ENCODE measurements around the gene MRTFB. TPM values are rescaled to one million over a fixed set of nuclear protein-coding genes. Genes with fewer than 3 reads are reported as not detected.
A peak's percentile ranks its signal among the peaks of the same experiment; 100 is the strongest.

MRTFB gene
- total RNA-seq, 1 donor from 2014 or later, result 115 TPM

DNA sequence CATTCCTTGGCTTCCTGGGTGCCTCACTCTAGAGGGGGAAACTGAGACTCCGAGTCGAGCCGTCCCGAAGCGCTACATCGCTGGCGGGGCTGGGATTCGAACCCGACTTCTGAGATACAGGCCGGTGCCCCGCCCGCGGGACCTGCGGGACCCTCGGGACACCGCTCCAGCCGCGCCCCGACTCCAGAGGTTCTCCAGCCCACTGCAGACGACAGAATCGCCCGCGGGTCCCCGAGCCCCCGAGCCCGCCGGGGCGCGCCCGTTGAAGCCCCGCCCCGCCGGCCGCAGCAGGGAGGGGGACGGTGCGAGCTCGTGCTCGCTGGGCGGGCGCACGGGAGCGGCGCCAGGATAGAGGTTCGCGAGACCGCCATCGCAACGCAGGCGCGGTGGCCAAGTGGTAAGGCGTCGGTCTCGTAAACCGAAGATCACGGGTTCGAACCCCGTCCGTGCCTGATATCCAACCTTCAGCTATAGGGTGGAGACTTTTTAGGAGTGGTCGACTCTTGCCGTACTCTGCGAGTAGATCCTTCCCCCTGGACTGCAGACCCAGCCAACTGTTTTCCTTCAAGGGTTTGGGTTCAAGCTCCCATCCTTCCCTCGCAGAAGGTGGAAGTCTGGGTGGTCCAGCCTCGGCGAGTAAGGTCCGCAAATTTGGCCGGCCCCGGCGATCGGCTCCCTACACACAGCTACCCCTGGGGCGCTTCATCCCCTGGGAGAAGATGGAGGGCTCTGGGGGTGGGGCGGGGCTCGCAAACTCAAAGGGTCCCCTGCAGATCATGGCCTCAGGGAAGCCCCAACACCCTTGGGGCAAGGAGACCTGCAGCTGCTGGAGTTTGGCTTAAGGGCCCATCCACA lies 214.6 kb downstream of the MRTFB start:
- DNase-seq (ENCODE audit: low spot score), result peak; percentile 97

DNA sequence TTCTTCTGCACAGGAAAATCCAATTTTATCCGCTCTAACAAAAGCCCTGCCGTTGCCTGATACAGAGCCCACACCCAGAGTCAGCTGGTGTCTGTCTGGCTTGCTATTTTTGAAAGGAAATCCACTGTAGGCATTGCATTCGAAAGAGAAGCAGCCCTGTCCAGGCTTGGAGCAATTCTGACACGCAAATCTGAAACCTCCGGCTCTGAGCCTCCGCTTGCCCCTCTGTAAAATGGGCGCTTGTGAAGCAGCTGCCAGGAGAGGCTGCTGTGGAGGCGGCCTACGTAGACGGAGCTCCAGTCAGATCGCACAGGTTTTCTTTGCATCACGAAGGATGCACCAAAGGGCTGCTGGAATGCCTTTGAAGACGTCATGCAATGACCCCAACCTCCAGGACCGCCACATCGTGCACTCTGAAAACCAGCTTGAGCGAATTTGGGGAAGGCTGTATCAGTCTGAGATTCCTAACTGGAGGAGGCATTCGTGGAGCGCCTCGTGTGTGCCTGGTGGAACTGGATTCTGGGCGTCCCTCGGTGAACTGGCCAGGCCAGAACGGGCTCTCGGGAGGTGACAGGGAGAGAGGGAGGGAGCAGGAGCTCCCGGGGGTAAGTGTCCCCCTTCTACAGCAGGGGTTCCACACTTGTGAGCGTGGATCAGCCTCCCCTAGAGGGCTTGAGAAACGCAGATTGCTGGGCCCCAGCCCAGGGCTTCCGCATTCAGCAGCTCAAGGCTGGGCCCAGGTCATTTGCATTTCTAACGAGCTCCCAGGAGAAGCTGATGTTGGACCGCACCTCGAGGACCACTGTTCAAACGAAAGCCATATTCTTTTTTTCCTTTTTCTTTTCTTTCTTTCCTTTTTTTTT lies 215.5 kb downstream of the MRTFB start:
- no peak for DNase-seq (ENCODE audit: low spot score)

DNA sequence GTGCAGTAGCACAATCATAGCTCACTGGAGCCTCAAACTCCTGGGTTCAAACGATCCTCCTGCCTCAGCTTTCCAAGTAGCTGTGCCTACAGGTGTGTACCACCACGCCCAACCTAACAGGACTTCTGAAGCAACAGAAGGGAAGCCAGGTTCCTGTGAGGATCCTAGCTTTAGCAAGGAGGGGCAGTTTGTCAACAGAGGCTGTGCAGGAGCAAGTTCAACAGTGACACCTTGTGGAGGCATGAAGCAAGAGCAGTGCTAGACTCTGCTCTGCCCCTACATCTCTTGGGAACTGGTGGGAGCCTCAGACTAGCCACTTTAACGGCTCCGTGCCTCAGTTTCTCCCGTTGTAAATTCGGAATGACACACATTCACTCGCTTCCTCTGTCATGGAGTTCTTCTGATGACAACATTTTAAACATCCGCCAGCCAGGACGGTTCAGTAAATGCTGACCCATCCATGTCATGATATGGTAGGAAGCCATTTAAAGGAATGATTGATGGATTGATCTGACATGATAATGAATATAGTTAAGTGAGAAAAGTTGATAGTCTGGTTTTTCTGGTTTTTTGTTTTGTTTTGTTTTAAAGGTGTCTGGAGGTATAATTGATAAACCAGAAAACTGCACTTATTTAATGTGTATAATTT lies 218.7 kb downstream of the MRTFB start:
- DNase-seq (ENCODE audit: low spot score), result no peak

DNA sequence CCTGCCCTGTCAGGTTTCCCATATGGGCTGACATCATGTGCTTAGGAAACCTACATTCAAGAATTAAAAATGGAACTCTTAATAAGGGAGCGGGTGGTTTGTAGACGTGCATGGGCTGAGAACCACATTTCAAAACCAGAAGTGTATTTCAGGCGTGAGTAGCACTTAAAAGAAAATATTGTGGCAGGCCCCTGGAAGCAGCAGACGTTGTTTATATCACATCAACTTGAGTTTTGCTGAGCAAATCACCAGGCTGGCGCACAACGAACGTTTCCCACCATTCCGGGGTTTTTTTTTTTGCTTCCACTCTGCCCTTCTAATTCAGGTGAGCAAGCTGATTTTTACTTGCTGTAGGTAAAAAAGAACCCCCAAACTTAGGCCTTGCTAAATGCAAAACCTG lies 220.2 kb downstream of the MRTFB start:
- DNase-seq (ENCODE audit: low spot score), result no peak

DNA sequence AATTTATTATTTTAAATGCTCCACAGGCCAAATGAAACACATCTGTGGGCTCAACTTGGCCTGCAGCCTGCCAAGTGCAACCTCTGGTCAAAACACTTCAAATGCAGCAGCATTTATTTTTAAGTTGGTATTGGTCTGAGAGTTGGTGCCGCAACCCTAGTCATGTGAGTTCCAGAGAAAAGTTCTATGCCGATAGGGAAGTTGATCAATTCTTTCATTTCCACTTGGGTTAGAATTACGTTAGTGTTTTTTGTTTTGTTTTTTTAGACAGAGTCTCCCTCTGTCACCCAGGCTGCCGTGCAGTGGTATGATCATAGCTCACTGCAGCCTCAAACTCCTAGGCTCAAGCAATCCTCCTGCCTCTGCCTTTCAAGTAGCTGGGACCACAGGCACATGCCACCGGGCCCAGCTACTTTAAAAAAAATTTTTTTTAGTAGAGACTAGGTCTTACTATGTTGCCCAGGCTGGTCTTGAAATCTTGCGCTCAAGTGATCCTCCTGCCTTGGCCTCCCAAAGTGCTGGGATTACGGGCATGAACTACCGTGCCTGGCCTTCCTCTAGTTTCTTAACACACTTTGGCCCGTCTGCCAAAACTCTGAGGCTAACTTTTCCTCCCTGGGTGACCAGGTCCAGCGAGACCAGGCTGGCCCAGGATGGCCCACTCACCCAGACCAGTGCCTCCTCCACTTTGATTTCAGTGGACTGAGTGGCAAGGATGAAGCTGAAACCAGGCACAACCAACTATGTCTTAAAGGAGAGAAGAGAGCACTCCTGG lies 221.1 kb downstream of the MRTFB start:
- DNase-seq (ENCODE audit: low spot score), result no peak

DNA sequence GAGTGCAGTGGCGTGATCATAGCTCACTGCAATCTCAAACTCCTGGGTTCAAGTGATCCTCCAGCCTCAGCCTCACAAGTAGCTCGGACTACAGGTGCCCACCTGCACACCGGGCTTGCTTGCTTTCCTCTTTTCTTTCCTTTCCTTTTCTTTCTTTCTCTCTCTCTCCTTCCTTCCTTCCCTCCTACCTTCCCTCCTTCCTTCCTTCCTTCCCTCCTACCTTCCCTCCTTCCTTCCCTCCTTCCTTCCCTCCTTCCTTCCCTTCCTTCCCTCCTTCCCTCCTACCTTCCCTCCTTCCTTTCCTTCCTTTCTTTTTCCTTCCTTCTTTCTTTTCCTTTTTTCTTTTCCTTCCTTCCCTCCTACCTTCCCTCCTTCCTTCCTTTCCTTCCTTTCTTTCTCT lies 225.5 kb downstream of the MRTFB start:
- no peak for DNase-seq (ENCODE audit: low spot score)

DNA sequence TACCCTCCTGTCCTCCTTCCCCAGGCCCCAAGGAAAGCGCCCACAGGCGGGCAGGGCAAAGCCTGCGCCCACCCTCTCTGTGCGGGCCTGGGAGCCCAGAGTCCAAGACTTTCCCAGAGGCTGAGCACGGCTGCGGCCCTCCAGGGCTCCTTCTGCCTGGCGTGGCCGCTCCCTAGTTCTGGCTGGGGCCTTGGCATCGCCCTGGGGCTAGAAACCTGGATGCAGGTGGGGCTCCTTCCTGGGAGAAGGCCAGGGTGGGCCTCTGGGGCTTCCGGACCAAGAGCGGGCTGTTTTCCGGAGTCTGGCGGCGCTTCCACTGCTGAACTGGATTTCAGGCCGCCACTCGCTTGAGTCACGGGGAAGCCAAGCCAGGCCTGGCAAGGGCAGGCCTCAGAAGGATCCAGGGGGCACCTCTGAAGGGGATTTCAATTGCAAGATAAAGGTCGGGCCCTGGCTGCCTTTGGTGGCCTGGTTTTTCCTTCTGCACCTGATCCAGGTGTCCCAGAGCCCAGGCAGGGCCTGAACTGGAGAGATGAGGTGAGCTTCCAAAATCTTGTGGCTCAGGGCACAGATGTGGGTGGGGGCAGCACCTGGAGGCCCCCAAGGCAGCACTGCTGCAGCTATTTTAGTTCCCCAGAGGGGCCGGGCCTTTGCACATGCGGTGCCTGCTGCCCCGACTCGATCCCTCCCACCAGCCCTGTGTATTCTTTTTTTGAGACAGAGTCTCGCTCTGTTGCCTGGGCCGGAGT lies 227.4 kb downstream of the MRTFB start:
- no peak for DNase-seq (ENCODE audit: low spot score)

DNA sequence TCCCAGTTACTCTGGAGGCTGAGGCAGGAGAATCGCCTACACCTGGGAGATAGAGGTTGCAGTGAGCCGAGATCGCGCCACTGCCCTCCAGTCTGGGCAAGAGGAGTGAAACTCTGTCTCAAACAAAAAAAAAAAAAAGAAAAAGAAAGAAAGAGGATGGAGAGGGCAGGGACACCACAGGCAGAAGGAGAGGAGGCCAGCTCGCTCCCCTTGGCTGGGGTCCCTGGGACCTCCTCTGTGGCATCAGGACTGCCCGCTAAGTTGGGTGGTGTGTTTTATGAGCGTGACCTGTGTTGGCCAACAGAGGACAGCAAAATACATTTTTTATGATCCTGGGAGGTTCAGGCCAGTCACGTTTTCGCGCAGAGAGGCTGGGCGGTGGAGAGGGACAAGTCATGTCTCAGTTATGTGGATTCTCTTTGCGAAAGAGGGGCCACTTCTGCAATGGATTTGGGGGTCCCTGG lies 229.6 kb downstream of the MRTFB start:
- peak; percentile 88 for DNase-seq (ENCODE audit: low spot score)

DNA sequence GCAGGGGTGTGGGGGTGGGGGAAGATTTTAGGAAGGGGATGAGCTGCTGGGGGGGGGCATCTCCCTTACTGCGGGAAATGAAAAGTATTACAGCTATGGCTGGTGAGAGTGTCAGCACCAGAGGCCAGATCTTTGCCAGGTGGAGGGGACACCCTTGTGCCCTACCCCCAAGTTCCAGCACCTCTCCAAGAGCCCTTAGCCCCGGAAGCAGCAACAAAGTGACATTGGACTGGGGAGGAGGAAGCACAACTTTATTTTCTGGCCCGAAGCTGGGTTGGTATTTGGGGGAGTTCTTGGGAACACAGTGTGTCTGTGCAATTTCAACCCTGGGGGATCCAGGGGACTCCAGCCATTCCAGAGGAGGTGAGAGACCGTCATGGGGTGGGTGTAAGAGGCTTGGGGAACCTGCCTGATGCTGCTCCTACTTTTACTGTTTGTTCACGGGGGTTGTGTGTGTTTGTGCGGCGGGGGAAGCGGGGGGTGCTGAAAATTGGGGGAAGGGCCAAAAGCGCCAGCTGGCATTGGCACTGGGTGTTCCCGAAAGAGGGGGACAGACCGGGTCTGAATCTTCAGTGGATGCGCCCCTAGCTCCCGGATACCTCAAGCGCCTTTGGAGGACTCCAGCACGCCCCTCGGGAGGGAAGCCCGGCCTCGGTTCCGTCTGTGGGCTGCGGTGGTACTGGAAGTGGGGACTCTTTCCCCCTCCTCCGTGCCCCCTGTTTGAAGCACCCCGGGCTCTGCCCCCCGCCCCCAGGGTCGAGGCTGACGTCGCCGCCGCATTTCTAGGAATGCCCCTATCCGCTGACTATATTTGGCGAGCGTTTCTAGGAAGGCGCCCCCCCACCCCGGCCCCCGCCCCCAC lies 230.3 kb downstream of the MRTFB start:
- peak; percentile 58 for DNase-seq (ENCODE audit: low spot score)

DNA sequence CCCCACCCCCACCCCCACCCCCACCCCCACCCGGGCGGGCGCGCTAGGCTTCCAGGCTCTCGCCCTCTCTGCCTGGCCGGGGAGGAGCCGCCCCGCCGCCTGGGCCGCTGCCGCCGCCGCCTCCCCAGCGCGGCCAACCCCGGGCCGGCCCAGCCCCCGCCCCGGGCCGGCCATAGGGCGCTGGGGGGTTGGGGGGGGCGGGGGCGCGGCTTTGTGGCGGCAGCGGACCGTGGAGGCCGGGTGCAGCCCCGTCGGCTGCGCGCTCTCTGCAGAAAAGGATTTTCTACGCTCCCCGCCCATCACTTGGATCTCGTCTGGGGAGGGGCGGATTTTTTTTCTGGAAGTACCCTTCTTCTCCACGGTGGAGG lies 230.9 kb downstream of the MRTFB start:
- DNase-seq (ENCODE audit: low spot score), result peak; percentile 54

DNA sequence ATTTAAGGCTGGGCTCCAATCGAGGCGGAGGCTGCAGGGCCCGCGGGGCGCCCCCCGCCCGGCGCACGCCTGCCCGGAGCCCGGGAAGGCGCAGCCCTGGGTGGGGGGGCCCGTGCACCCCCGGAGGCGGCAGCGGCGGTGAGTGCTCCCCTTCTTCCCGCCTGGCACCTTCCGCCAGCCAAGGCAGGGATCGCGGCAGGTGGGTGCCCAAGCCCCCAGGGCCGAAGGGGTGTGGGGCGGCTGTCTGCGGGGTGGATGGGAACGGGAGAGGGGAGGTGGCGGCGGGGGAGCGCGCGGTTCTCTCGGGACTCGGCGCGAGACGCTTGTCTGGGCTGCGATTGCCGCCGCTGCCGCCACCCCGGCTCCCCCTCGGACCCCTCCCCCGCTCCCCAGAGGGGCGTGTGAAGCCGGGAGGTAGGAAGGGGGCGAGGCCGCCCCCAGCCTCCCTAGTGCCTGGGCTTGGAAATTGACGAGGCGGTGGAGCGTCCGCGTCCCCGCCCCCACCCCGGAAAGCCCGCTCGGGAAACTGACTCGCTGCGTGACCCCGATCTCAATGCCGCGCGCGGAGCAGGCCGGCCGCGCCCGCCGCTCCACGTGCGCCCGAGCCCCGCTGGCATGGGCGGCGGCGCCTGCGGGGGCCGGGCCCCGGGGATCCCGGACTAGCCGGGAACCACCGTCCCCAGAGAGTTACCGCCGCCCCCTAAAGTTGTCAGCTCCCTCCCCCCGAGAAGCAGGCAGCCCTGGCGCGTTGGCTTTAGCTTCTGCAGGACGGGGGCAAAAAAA lies 231.5 kb downstream of the MRTFB start:
- no peak for DNase-seq (ENCODE audit: low spot score)

DNA sequence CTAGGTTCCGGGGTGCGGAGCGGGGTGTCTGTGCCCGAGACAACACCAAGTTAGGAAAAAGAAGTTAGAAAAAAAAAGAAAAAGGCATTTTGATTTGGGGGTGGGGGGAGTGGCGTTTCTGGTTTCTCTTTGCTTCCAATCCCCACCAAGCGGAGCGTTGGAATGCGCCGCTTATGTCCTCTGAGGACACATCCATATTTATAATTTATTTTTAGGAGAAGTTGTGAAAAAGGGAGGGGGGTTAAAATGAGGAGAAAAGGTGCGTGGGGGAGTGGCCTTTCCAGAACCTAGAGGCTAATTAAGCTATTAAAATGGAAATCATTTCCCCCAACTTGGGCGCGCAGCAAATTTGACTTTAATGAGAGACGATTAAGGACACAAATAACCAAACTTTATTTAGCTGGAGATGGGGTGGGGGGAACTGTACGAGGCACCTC lies 232.1 kb downstream of the MRTFB start:
- no peak for DNase-seq (ENCODE audit: low spot score)

DNA sequence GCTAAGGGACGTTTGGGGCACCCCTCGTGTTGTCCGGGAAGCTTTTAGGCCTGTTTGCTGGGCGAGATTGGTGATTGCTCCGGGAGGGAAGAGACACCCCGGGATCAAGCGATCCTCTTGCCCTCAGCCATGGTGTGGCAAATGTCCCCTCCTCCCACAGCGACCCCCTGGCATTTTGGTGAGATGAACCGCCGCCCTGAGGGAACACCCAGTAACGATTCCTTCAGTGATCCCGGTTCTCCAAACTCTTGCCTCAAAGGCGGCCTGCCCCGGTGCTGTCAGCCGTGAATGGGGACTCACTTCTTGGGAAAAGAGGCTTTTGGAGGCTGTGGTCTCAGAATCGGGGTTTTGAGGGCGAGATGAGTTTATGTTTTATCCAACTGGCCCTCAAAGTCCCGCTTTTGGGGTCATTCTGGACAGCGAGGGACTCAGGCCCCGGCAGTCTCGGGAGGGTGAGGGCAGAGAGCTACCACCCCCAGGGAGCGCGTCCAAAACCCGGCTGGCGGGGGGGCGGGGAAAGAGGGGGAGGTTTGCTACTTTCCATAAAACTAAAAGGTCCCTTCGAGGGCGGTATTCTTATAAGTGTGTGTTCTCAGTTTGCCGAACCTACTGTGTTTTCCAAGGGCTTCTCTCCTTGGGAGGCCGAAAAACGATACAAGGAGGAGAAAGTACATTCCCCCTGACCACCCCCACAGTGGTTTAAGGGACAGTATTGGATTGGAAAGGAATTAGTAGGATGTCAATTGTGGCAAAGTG lies 232.7 kb downstream of the MRTFB start:
- no peak for DNase-seq (ENCODE audit: low spot score)

DNA sequence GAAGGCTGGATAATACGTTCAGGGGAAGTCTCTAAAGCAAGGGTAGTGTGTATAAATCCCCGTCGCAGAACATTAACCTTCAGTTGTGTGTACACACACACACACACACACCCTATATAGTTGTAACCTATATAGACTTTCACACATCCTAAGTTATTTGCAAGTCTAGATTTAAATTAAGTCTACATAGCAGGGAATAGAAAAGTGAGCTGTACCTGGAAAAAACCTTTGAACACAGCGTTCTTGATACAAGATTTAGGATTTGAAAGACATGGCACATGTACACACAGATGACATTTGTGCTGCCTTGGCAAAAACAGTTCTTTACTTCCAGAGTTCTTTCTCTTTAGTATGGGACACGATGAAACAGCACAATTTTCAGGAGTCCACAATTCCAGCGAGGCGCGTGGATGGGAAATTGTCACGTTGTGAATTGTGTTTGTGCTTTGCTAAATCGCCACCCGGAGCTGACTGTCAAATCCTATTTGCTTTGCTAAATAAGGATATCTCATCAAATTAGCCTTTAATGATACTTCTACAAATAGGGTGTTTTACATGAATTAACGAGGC lies 233.9 kb downstream of the MRTFB start:
- DNase-seq (ENCODE audit: low spot score), result no peak

DNA sequence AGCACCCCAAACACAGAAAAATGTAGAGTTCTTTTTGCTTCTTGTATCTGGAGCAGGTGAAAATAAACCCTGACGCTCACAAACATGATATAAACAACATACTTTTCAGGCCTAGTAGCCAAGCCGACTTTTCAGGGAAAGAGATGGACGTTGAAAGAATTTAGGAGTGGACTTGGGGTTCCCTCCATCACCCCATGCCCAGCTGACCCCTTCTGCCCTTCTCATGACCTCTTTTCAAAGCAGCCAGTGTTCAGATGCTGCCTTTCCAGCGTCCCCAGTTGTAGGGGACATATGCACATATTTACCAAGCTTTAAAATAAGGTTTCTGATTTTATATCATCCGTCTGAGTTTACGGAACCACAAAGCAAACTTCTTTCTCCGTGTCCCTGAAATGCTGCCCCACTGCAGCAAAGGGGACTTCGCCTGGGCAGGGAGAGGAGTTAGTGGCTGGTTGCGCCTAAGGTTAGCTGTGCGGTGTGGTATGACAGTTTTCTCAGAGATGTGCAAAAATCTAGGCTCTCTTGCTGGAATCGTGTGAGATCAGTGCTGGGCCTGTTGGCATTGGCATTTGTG lies 235.5 kb downstream of the MRTFB start:
- DNase-seq (ENCODE audit: low spot score), result no peak

DNA sequence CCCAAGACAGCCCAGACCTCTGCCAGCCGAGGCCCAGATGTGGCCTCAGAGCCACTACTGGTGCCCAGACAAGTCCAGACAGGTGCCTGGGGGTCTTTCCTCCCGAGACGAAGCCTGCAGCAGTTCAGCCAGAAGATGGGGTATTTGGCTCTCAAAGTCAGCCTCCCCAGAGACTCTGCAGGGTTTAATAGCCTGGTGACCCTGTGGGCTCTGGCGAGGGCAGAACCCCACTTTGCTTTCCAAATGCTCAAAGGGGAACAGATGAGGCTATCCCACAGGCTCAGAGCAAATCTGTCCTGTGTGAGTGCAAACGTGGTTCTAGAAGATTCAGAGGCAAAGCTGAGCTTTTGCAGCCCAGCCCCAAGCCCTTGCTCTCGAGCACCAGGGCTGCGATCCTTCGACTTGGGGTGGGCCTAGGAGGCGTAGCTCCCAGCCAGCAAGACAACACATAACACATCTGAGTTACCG lies 236.0 kb downstream of the MRTFB start:
- DNase-seq (ENCODE audit: low spot score), result no peak
